ENCODE measurements around the gene TROAP.
"Not testable (repeated sequence)": the region's sequence is repeated elsewhere in the genome, so short reads cannot be mapped to it uniquely, and the experiment has no call there.

The TROAP gene

GRCh38 chr12:49328816-49329215 lies 5.8 kb downstream of the TROAP start:
- no peak for DNase-seq (ENCODE audit: low spot score)

GRCh38 chr12:49330032-49330619 lies 7.1 kb downstream of the TROAP start:
- DNase-seq (ENCODE audit: low spot score) = no peak

GRCh38 chr12:49330631-49331379 lies 7.8 kb downstream of the TROAP start:
- no peak for DNase-seq (ENCODE audit: low spot score)

GRCh38 chr12:49331380-49332222 lies 8.5 kb downstream of the TROAP start:
- DNase-seq (ENCODE audit: low spot score) = no peak

- no peak for DNase-seq (ENCODE audit: low spot score)
Measured at GRCh38 chr12:49332441-49332861, 9.4 kb downstream of the TROAP start.

GRCh38 chr12:49332891-49333371 lies 9.9 kb downstream of the TROAP start:
- no peak for DNase-seq (ENCODE audit: low spot score)

- not testable (repeated sequence) for DNase-seq (ENCODE audit: low spot score)
Measured at GRCh38 chr12:49333778-49334177, 10.7 kb downstream of the TROAP start.

- no peak for DNase-seq (ENCODE audit: low spot score)
Measured at GRCh38 chr12:49334226-49334625, 11.2 kb downstream of the TROAP start.

GRCh38 chr12:49334681-49335080 lies 11.6 kb downstream of the TROAP start:
- DNase-seq (ENCODE audit: low spot score) = no peak

GRCh38 chr12:49335118-49335954 lies 12.3 kb downstream of the TROAP start:
- DNase-seq (ENCODE audit: low spot score) = no peak

GRCh38 chr12:49335955-49336644 lies 13.0 kb downstream of the TROAP start:
- DNase-seq (ENCODE audit: low spot score) = no peak

GRCh38 chr12:49336645-49337584 lies 13.9 kb downstream of the TROAP start, which contains the start of gene C1QL4:
Gene C1QL4, minus strand, starts transcription at chr12:49337188. Its CDS starts 711 bp downstream, at chr12:49336477.
- peak; percentile 82 for DNase-seq (ENCODE audit: low spot score)

GRCh38 chr12:49338830-49339463 lies 15.9 kb downstream of the TROAP start:
- no peak for DNase-seq (ENCODE audit: low spot score)

- no peak for DNase-seq (ENCODE audit: low spot score)
Measured at GRCh38 chr12:49339464-49339861, 16.4 kb downstream of the TROAP start.

GRCh38 chr12:49340095-49340870 lies 17.2 kb downstream of the TROAP start:
- DNase-seq (ENCODE audit: low spot score) = peak; percentile 49

- no peak for DNase-seq (ENCODE audit: low spot score)
Measured at GRCh38 chr12:49340971-49341776, 18.1 kb downstream of the TROAP start.

GRCh38 chr12:49341777-49342065 lies 18.7 kb downstream of the TROAP start:
- no peak for DNase-seq (ENCODE audit: low spot score)
